GM13976 (cell line): ENCODE results near the gene CCDC158.
"Not testable (repeated sequence)": the region's sequence is repeated elsewhere in the genome, so short reads cannot be mapped to it uniquely, and the experiment has no call there.

Experiments used
- DNase-seq: peaks from one replicate; pipeline ENCODE4 v3.0.0; 2012; ENCODE audit warnings: low spot score
- CTCF ChIP-seq: IDR thresholded peaks from 2 replicates; pipeline ENCODE4 v1.5.1; 2012; ENCODE audit warnings: borderline replicate concordance, mild to moderate bottlenecking; ENCODE audit not compliant: insufficient read depth; ENCODE audit errors: extremely low read depth, missing control alignments, control extremely low read depth
- in situ Hi-C: fragments of 300-500 bp; cut with MboI; formaldehyde crosslinking; loops from one replicate; pipeline ENCODE4 v1.12.0; 2022; ENCODE audit warnings: low sequenced_read_pairs, mixed read lengths, inconsistent platforms; ENCODE audit not compliant: unreplicated experiment

The CCDC158 gene

GRCh38 chr4:76293772-76294171 lies 127.2 kb downstream of the CCDC158 start:
- in situ Hi-C loops: no loop called here
- no peak for DNase-seq
- TF ChIP-seq CTCF: no peak

- in situ Hi-C loops: no loop called here
- DNase-seq: no peak
- no peak for TF ChIP-seq CTCF
Measured at GRCh38 chr4:76292730-76293129, 128.2 kb downstream of the CCDC158 start.

GRCh38 chr4:76287811-76288210 lies 133.1 kb downstream of the CCDC158 start:
- in situ Hi-C loops, DNase-seq: not testable (repeated sequence)

- no peak for DNase-seq
- TF ChIP-seq CTCF: no peak
- in situ Hi-C loops: no loop called here
Measured at GRCh38 chr4:76283900-76284299, 137.0 kb downstream of the CCDC158 start.

- no peak for TF ChIP-seq CTCF
- DNase-seq: no peak
- in situ Hi-C loops: no loop called here
Measured at GRCh38 chr4:76282941-76283689, 137.8 kb downstream of the CCDC158 start.

- DNase-seq, in situ Hi-C loops: not testable (repeated sequence)
Measured at GRCh38 chr4:76281594-76281993, 139.3 kb downstream of the CCDC158 start.

- in situ Hi-C loops: no loop called here
- no peak for DNase-seq
- no peak for TF ChIP-seq CTCF
Measured at GRCh38 chr4:76280488-76281441, 140.2 kb downstream of the CCDC158 start.

GRCh38 chr4:76279462-76279861 lies 141.5 kb downstream of the CCDC158 start:
- no peak for DNase-seq
- in situ Hi-C loops: no loop called here
- no peak for TF ChIP-seq CTCF
